H1 (cell line): Measurements from ENCODE around the gene COL6A2. TPM values are rescaled to one million over a fixed set of nuclear protein-coding genes. Genes with fewer than 3 reads are reported as not detected.
"Not testable (repeated sequence)": the region's sequence is repeated elsewhere in the genome, so short reads cannot be mapped to it uniquely, and the experiment has no call there.

Experiments
- CTCF ChIA-PET: fragments of 300-600 bp; sonication (Branson Sonifier 250); formaldehyde crosslinking; loops from one replicate; lab custom pipeline; 2021; ENCODE audit not compliant: partially characterized antibody; lab: Charles Lee
- POLR2A ChIA-PET: fragments of 300-600 bp; sonication (Branson Sonifier 250); formaldehyde crosslinking; loops from one replicate; lab custom pipeline; 2021; ENCODE audit warnings: inconsistent platforms; ENCODE audit not compliant: partially characterized antibody; lab: Charles Lee
- DNase-seq, 2 experiments: peaks; one replicate each; pipeline versions ENCODE4 v3.0.0 to v3.0.0-alpha.2; 2010 to 2022; ENCODE audit warnings: low spot score in 2 of 2, low read depth in 1 of 2, mixed read lengths in 1 of 2
- FAIRE-seq: peaks from 2 replicates; lab custom pipeline; 2011; peaks lifted over from hg19 to GRCh38; lab: Jason Lieb, UNC
- H2AFZ ChIP-seq: 2 replicates; pipeline ENCODE4 v1.8.1; 2012; ENCODE audit warnings: low read length, inconsistent platforms
- H2AK5ac ChIP-seq: 2 replicates; pipeline ENCODE4 v1.6.1; 2013; ENCODE audit warnings: low read depth, low read length
- H2BK120ac ChIP-seq: replicated peaks from 2 replicates; pipeline ENCODE3; 2013; ENCODE audit warnings: low read depth, low read length, inconsistent platforms
- H2BK12ac ChIP-seq: 2 replicates; pipeline ENCODE4 v1.6.1; 2013; ENCODE audit warnings: low read depth, low read length
- H2BK15ac ChIP-seq: 2 replicates; pipeline ENCODE4 v1.6.1; 2013; ENCODE audit warnings: low read length
- H2BK20ac ChIP-seq: 2 replicates; pipeline ENCODE4 v1.6.1; 2013; ENCODE audit warnings: low read length
- H2BK5ac ChIP-seq: 2 replicates; pipeline ENCODE4 v1.6.1; 2013; ENCODE audit warnings: low read depth, low read length
- H3K14ac ChIP-seq: 2 replicates; pipeline ENCODE4 v1.6.1; 2013; ENCODE audit warnings: inconsistent platforms; ENCODE audit not compliant: insufficient read length
- H3K18ac ChIP-seq: 2 replicates; pipeline ENCODE4 v1.6.1; 2013; ENCODE audit warnings: low read length; ENCODE audit errors: extremely low read depth
- H3K23ac ChIP-seq: 2 replicates; pipeline ENCODE4 v1.6.1; 2013; ENCODE audit warnings: inconsistent platforms; ENCODE audit not compliant: insufficient read length
- H3K23me2 ChIP-seq: 2 replicates; pipeline ENCODE4 v1.6.1; 2013; ENCODE audit warnings: low read depth, low read length
- H3K27ac ChIP-seq: 2 replicates; pipeline ENCODE4 v1.6.1; 2011; ENCODE audit warnings: low read depth, low read length, inconsistent platforms
- H3K27me3 ChIP-seq, 4 experiments: replicated peaks in 1 of 4; 1 replicate in 1 of 4; 2 replicates in 3 of 4; pipeline versions ENCODE4 v1.6.1 to v1.8.1; 2011 to 2013; ENCODE audit warnings: low read length in 3 of 4, mild to moderate bottlenecking in 3 of 4, inconsistent platforms in 2 of 4, mixed read lengths in 2 of 4, moderate library complexity in 1 of 4; ENCODE audit not compliant: control insufficient read depth in 3 of 4, insufficient read depth in 3 of 4; ENCODE audit errors: extremely low read depth in 1 of 4
- H3K36me3 ChIP-seq, 4 experiments: 2 replicates each; pipeline versions ENCODE4 v1.6.1 to v1.8.1; 2011 to 2013; ENCODE audit warnings: mild to moderate bottlenecking in 4 of 4, low read length in 3 of 4, moderate library complexity in 2 of 4, control low read depth in 1 of 4, inconsistent platforms in 1 of 4; ENCODE audit not compliant: insufficient read depth in 4 of 4, control insufficient read depth in 2 of 4
- H3K4ac ChIP-seq: replicated peaks from 2 replicates; pipeline ENCODE3; 2013; ENCODE audit warnings: low read length, low read depth, mixed read lengths, inconsistent platforms; ENCODE audit not compliant: insufficient read length
- H3K4me1 ChIP-seq, 4 experiments: replicated peaks in 1 of 4; 1 replicate in 1 of 4; 2 replicates in 3 of 4; pipeline versions ENCODE4 v1.6.1 to v1.8.1; 2011 to 2013; ENCODE audit warnings: low read length in 3 of 4, inconsistent platforms in 2 of 4, mixed read lengths in 1 of 4; ENCODE audit not compliant: insufficient read depth in 4 of 4, control insufficient read depth in 3 of 4
- H3K4me2 ChIP-seq, 2 experiments: 2 replicates each; pipeline versions ENCODE4 v1.6.1 to v1.8.1; 2011 to 2013; ENCODE audit warnings: low read depth in 2 of 2, low read length in 2 of 2, control low read depth in 1 of 2, inconsistent platforms in 1 of 2, mild to moderate bottlenecking in 1 of 2; ENCODE audit not compliant: insufficient read depth in 1 of 2
- H3K4me3 ChIP-seq, 4 experiments: fragments of 200-600, 300-600 bp in 1 of 4; sonication (generic), shearing (Covaris generic), sonication (Bioruptor Twin) in 1 of 4; 2 replicates each; pipeline versions ENCODE4 v1.5.1 to v1.8.1; 2011 to 2016; ENCODE audit warnings: low read length in 4 of 4, low read depth in 3 of 4, control low read depth in 2 of 4, inconsistent platforms in 2 of 4, mild to moderate bottlenecking in 2 of 4, mixed read lengths in 1 of 4, moderate library complexity in 1 of 4; ENCODE audit not compliant: insufficient read depth in 2 of 4; ENCODE audit errors: extremely low read depth in 1 of 4
- H3K56ac ChIP-seq: replicated peaks from 2 replicates; pipeline ENCODE3; 2013; ENCODE audit warnings: low read depth, mild to moderate bottlenecking, mixed read lengths, low read length, inconsistent platforms; ENCODE audit not compliant: insufficient read length
- H3K79me1 ChIP-seq: 2 replicates; pipeline ENCODE4 v1.6.1; 2013; ENCODE audit warnings: low read depth, low read length, control low read depth
- H3K79me2 ChIP-seq, 2 experiments: 2 replicates each; pipeline versions ENCODE4 v1.6.1 to v1.8.1; 2012 to 2013; ENCODE audit warnings: low read length in 2 of 2, mild to moderate bottlenecking in 2 of 2, inconsistent platforms in 1 of 2; ENCODE audit not compliant: insufficient read depth in 2 of 2, control insufficient read depth in 1 of 2
- H3K9ac ChIP-seq, 4 experiments: replicated peaks in 1 of 4; 1 replicate in 1 of 4; 2 replicates in 3 of 4; pipeline versions ENCODE4 v1.6.1 to v1.8.1; 2011 to 2013; ENCODE audit warnings: low read depth in 3 of 4, low read length in 3 of 4, control low read depth in 2 of 4, mild to moderate bottlenecking in 2 of 4, moderate library complexity in 2 of 4, inconsistent platforms in 1 of 4; ENCODE audit errors: extremely low read depth in 1 of 4
- H3K9me3 ChIP-seq, 2 experiments: 2 replicates each; pipeline versions ENCODE4 v1.6.1 to v1.8.1; 2012 to 2013; ENCODE audit warnings: mild to moderate bottlenecking in 2 of 2, moderate library complexity in 2 of 2, control low read depth in 1 of 2, inconsistent platforms in 1 of 2, low read depth in 1 of 2, low read length in 1 of 2, mixed read lengths in 1 of 2; ENCODE audit not compliant: insufficient read depth in 2 of 2
- H4K20me1 ChIP-seq, 2 experiments: replicated peaks in 1 of 2; 2 replicates each; pipeline versions ENCODE3 to v1.8.1; 2011 to 2013; ENCODE audit warnings: inconsistent platforms in 2 of 2, low read length in 2 of 2, mild to moderate bottlenecking in 1 of 2; ENCODE audit not compliant: insufficient read depth in 2 of 2, control insufficient read depth in 1 of 2
- H4K5ac ChIP-seq: 2 replicates; pipeline ENCODE4 v1.6.1; 2013; ENCODE audit warnings: low read length, low read depth, mixed read lengths, inconsistent platforms; ENCODE audit not compliant: insufficient read length
- H4K8ac ChIP-seq: 2 replicates; pipeline ENCODE4 v1.8.0; 2013; ENCODE audit warnings: mild to moderate bottlenecking, moderate library complexity, low read length, inconsistent platforms; ENCODE audit not compliant: insufficient read depth; ENCODE audit errors: extremely low read depth
- H4K91ac ChIP-seq: replicated peaks from 2 replicates; pipeline ENCODE3; 2013; ENCODE audit warnings: low read length, mixed read lengths, inconsistent platforms; ENCODE audit not compliant: insufficient read length
- WGBS, 2 experiments: shearing (Covaris generic) in 1 of 2; methylation state at CpG; one replicate each; pipeline versions ENCODE4 v1.1.6 to v1.1.7; 2013 to 2015; ENCODE audit warnings: low lambda C conversion rate in 2 of 2, mixed read lengths in 2 of 2, inconsistent platforms in 1 of 2, low coverage in 1 of 2, missing lambda C conversion rate in 1 of 2; ENCODE audit not compliant: insufficient replicate concordance in 2 of 2, insufficient coverage in 1 of 2, insufficient read length in 1 of 2; ENCODE audit errors: extremely low coverage in 1 of 2, missing lambda C conversion rate in 1 of 2; 5-methylcytosine and 5-hydroxymethylcytosine counted together
- polyA plus RNA-seq, 7 experiments: library from polyadenylated mRNA; depleted of rRNA in 3 of 7; stranded (reverse) in 5 of 7; unstranded in 2 of 7; fragments of >200 nt in 5 of 7; fragments of 200-250 nt in 2 of 7; gene quantifications; 1 replicate in 5 of 7; 2 replicates in 1 of 7; 4 replicates in 1 of 7; pipeline versions ENCODE4 v1.2.1 to v1.2.3, GENCODE V29; 2011 to 2013; ENCODE audit warnings: missing spikeins in 2 of 7, mixed read lengths in 2 of 7
- total RNA-seq: library from RNA; stranded (reverse); fragmentation: NEBNext Ultra II Directional; extraction: Animal tissue kit (Norgen Biotek cat#: 25700); gene quantifications from 2 replicates; pipeline ENCODE4 v1.2.1, GENCODE V29; 2021

The COL6A2 gene
- total and polyA plus RNA-seq, 2 of the 8 experiments (the other 6 are each of a cell fraction or from before 2014, with no cell fraction given): 60.1 to 62.7 TPM

- H3K27me3 ChIP-seq, H2BK5ac ChIP-seq, H2BK15ac ChIP-seq, H2BK12ac ChIP-seq, H3K56ac ChIP-seq, H3K4me3 ChIP-seq, H2AK5ac ChIP-seq, H2AFZ ChIP-seq, H3K9ac ChIP-seq, H3K23ac ChIP-seq, H3K14ac ChIP-seq, H2BK20ac ChIP-seq, H3K27ac ChIP-seq, H4K8ac ChIP-seq, H3K9me3 ChIP-seq, H3K36me3 ChIP-seq, H4K5ac ChIP-seq, H4K91ac ChIP-seq, H2BK120ac ChIP-seq, POLR2A ChIA-PET, H3K18ac ChIP-seq, FAIRE-seq, H3K4me2 ChIP-seq, DNase-seq, H3K4ac ChIP-seq, H3K23me2 ChIP-seq, H3K79me1 ChIP-seq: not testable (repeated sequence)
- WGBS, 2 experiments: 89% methylated on average over 3 of the region's 3 CpGs; no CpG with 5 or more reads in 1 of the 2 experiments
- CTCF ChIA-PET: interaction anchor here (1.4 to 2.8 kb wide), 4 partner anchors 9 to 34 kb away, joined by 3 to 11 read pairs (median 5); no protein-coding TSS in a partner anchor
- H3K79me2 ChIP-seq: peaks cover 0 to 41% of the 10 kb centered on the region in 2 experiments; a peak in 2 of 4 replicates
- H4K20me1 ChIP-seq: peaks cover 0 to 14% of the 10 kb centered on the region in 2 experiments
- H3K4me1 ChIP-seq: peaks cover 0 to 14% (median 5%) of the 10 kb centered on the region in 4 experiments; a peak in 5 of 7 replicates
These were observed 78.7 kb downstream of the COL6A2 start for GRCh38 chr21:46176443-46177129.
